ENCODE data around the gene RNH1. TPM values are rescaled to one million over a fixed set of nuclear protein-coding genes. Genes with fewer than 3 reads are reported as not detected.

The RNH1 gene
- polyA plus RNA-seq, 1 of the 3 experiments (the other 2 are of a cell fraction): 147 TPM

- H3K27ac ChIP-seq (ENCODE audit: low read depth in 2 of 2, low read length in 1 of 2): peak within 1 kb of the TSS; percentile 45 to 89; a peak in 3 of 4 replicates
- CTCF ChIA-PET: interaction anchor here (0.7 to 1.6 kb wide), 7 partner anchors 9 to 127 kb away, joined by 3 to 12 read pairs (median 3); no protein-coding TSS in a partner anchor
- H3K4me2 ChIP-seq: peak within 1 kb of the TSS; percentile 99
- peak; percentile 100 for DNase-seq
- peak within 1 kb of the TSS; percentile 2; the same call in 1 of the 2 replicates for H2AFZ ChIP-seq (ENCODE audit: low read depth)
- peak within 1 kb of the TSS; percentile 79 for H3K9ac ChIP-seq
- H4K20me1 ChIP-seq (ENCODE audit: insufficient read depth): peaks cover 10% of the 10 kb centered on the region; the same call in 1 of the 2 replicates
- TF ChIP-seq CTCF (IDR thresholded peaks at IDR 0.05) (no peak), ELF1 (IDR thresholded peaks at IDR 0.05) (peak; percentile 64; the same call in 1 of the 2 replicates), GABPA (IDR thresholded peaks at IDR 0.05; ENCODE audit: low read depth) (peak; percentile 78), TAF1 (IDR thresholded peaks at IDR 0.05; ENCODE audit: borderline replicate concordance, low read depth, low read length) (peak; percentile 80), CHD2 (IDR thresholded peaks at IDR 0.05; ENCODE audit: low read length, partially characterized antibody) (peak; percentile 65), IRF3 (IDR thresholded peaks at IDR 0.05; ENCODE audit: low read depth, low read length) (peak; percentile 84), YY1 (IDR thresholded peaks at IDR 0.05; ENCODE audit: low read depth) (no peak), POLR2AphosphoS5 (IDR thresholded peaks at IDR 0.05; ENCODE audit: low read depth, low read length) (peak; percentile 90), NRF1 (IDR thresholded peaks at IDR 0.05; ENCODE audit: low read depth, low read length) (peak; percentile 76), FOXJ3 (CRISPR knock-in tag; IDR thresholded peaks at IDR 0.05) (0 out of 2 replicates have a peak, but pooled peaks have one; percentile 17)
- TF ChIP-seq, protein P1, sequence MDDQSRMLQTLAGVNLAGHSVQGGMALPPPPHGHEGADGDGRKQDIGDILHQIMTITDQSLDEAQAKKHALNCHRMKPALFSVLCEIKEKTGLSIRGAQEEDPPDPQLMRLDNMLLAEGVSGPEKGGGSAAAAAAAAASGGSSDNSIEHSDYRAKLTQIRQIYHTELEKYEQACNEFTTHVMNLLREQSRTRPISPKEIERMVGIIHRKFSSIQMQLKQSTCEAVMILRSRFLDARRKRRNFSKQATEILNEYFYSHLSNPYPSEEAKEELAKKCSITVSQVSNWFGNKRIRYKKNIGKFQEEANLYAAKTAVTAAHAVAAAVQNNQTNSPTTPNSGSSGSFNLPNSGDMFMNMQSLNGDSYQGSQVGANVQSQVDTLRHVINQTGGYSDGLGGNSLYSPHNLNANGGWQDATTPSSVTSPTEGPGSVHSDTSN (IDR thresholded peaks at IDR 0.05): peak; percentile 99
- TF ChIP-seq, protein P2, sequence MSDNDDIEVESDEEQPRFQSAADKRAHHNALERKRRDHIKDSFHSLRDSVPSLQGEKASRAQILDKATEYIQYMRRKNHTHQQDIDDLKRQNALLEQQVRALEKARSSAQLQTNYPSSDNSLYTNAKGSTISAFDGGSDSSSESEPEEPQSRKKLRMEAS (IDR thresholded peaks at IDR 0.05; ENCODE audit: low read depth): no peak
- whole genome bisulfite sequencing (ENCODE audit: low lambda C conversion rate): 12% methylated on average over 29 of the region's 97 CpGs
- POLR2A ChIA-PET: interaction anchor here (1.2 kb wide), 1 partner anchor 19 kb away, joined by 4 read pairs; no protein-coding TSS in a partner anchor
- no peaks in the 10 kb centered on the region for H3K9me3 ChIP-seq
- H3K4me3 ChIP-seq (ENCODE audit: low read depth in 2 of 2, low read length in 1 of 2): peak within 1 kb of the TSS; percentile 88 to 92
- H3K36me3 ChIP-seq (replicated peaks in 1 of 2; ENCODE audit: control insufficient read depth in 1 of 2, insufficient read depth in 2 of 2, low read length in 1 of 2): peaks cover 0 to 27% of the 10 kb centered on the region in 2 experiments
- H3K9me2 ChIP-seq: no peaks in the 10 kb centered on the region
- H3K79me2 ChIP-seq (ENCODE audit: insufficient read depth): peaks cover 15% of the 10 kb centered on the region
- no peaks in the 10 kb centered on the region for H3F3A ChIP-seq (replicated peaks; ENCODE audit: insufficient read depth)
- no peaks in the 10 kb centered on the region for H3K27me3 ChIP-seq (ENCODE audit: insufficient read depth)
- H3K4me1 ChIP-seq (ENCODE audit: control insufficient read depth in 1 of 2, insufficient read depth in 2 of 2, low read depth in 1 of 2, low read length in 1 of 2): peaks cover 0 to 12% of the 10 kb centered on the region in 2 experiments; a peak in 1 of 4 replicates
Measured at GRCh38 chr11:535519-536454, 28.7 kb upstream of the RNH1 start, which contains the start of gene HRAS. Gene HRAS (minus strand): TSS chr11:535576.

Measured in SK-N-SH (cell line).